Measurements from ENCODE around the gene TRIM42.

TRIM42 gene

DNA sequence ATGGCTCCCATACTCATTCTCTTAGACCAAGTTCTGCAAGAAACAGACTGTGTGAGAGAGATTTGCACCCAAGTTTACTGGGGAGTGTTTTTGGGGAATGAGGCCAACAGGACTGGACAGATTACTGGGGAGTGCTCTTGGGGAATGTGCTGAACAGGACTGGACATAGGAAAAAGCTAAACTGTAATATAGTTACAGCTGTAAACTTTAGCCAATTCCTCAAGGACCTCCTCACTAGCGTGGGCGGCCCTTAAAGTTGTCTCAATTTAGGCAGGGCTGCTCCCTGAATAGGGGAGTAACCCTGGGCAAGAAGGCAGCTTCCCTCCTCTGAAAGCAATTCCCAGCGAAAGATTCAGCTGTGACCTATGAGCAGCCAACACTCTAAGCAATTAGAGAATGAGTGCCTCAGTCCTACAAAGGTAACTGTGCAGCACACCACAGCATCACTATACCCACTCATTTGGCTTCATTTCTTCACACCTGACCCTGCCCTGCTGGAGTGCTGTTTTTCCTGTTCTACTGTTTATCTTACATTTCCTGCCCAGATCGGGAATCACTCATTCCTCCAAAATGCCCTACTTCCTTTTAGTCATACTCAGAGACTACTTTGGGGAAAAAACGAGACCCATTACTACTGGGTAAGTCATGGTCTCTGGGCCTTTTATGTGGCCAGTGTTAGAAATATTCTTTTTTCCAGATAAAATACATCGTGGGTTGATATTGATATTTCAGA, 41.3 kb upstream of the TRIM42 start:
- Mint-ChIP-seq H3K4me3 (no peak overlapping the region), H3K27me3 (ENCODE audit: low read depth, poor library complexity) (no peaks in the 10 kb centered on the region), H3K4me1 (no peaks in the 10 kb centered on the region), H3K36me3 (ENCODE audit: low read depth) (no peaks in the 10 kb centered on the region), H3K9me3 (no peaks in the 10 kb centered on the region), H3K27ac (no peak overlapping the region)
- TF ChIP-seq, protein P1, sequence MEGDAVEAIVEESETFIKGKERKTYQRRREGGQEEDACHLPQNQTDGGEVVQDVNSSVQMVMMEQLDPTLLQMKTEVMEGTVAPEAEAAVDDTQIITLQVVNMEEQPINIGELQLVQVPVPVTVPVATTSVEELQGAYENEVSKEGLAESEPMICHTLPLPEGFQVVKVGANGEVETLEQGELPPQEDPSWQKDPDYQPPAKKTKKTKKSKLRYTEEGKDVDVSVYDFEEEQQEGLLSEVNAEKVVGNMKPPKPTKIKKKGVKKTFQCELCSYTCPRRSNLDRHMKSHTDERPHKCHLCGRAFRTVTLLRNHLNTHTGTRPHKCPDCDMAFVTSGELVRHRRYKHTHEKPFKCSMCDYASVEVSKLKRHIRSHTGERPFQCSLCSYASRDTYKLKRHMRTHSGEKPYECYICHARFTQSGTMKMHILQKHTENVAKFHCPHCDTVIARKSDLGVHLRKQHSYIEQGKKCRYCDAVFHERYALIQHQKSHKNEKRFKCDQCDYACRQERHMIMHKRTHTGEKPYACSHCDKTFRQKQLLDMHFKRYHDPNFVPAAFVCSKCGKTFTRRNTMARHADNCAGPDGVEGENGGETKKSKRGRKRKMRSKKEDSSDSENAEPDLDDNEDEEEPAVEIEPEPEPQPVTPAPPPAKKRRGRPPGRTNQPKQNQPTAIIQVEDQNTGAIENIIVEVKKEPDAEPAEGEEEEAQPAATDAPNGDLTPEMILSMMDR (IDR thresholded peaks at IDR 0.05), result no peak
- DNase-seq, result no peak

DNA sequence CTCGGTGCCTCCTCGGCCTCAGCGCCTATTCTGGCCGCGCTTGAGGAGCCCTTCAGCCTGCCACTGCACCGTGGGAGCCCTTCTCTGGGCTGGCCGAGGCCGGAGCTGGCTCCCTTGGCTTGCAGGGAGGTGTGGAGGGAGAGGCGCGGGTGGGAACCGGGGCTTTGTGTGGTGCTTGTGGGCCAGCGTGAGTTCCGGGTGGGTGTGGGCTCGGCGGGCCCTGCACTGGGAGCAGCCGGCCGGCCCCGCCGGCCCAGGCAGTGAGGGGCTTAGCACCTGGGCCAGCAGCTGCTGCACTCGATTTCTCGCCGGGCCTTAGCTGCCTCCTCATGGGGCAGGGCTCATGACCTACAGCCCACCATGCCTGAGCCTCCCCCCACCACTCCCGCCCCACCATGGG, 26.6 kb upstream of the TRIM42 start:
- H3K4me1 Mint-ChIP-seq, result no peaks in the 10 kb centered on the region
- H3K9me3 Mint-ChIP-seq, result peaks cover 14% of the 10 kb centered on the region
- no peak for DNase-seq

DNA sequence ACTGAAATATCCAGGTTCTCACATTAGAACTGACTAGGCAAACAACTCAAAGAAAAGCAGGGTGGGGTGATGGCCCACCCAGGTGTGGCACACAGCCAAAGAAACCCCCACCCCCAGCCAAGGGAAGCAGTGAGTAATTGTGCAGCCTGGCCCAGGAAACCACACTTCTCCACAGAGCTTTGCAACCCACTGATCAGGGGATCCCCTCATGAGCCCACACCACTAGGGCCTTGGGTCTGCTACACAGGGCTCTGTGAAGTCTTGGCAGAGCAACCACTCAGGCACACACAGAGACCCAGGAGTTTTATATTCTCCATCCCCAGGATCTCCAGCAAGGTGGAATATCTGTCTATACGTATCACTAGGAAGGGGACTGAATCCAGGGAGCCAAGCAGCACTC, 22.2 kb upstream of the TRIM42 start:
- Mint-ChIP-seq H3K9me3 (peaks cover 26% of the 10 kb centered on the region), H3K27ac (no peak overlapping the region), H3K36me3 (ENCODE audit: low read depth) (no peaks in the 10 kb centered on the region), H3K4me3 (no peak overlapping the region), H3K27me3 (ENCODE audit: low read depth, poor library complexity) (peaks cover 10% of the 10 kb centered on the region), H3K4me1 (no peaks in the 10 kb centered on the region)
- TF ChIP-seq, protein P1 (IDR thresholded peaks at IDR 0.05), result no peak
- DNase-seq, result no peak

More for the DNA sequence above, 26.6 kb upstream of the TRIM42 start:
- Mint-ChIP-seq H3K4me3 (no peak overlapping the region), H3K36me3 (ENCODE audit: low read depth) (no peaks in the 10 kb centered on the region), H3K27ac (no peak overlapping the region), H3K27me3 (ENCODE audit: low read depth, poor library complexity) (peaks cover 8% of the 10 kb centered on the region)
- TF ChIP-seq, protein P1 (IDR thresholded peaks at IDR 0.05), result no peak

DNA sequence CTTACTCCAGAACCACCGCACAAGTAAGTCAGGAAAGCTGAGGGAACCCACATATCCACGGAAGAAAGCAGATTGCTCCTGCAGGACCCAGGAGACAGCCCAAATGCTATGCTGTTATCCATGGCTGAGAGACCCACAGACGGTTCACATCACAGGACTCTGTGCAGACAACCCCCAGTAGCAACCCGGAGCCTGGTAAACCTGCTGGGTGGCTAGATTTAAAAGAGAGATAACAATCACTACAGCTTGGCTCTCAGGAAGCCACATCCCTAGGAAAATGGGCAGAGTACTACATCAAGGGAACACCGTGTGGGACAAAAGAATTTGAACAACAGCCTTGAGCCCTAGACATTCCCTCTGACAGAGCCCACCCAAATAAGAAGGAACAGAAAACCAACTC, 13.8 kb upstream of the TRIM42 start:
- no peaks in the 10 kb centered on the region for H3K36me3 Mint-ChIP-seq (ENCODE audit: low read depth)
- H3K4me1 Mint-ChIP-seq, result no peaks in the 10 kb centered on the region
- TF ChIP-seq, protein P1 (IDR thresholded peaks at IDR 0.05), result no peak
- no peak overlapping the region for H3K27ac Mint-ChIP-seq
- H3K4me3 Mint-ChIP-seq, result no peak overlapping the region
- DNase-seq, result no peak
- peaks cover 53% of the 10 kb centered on the region for H3K9me3 Mint-ChIP-seq
- peaks cover 11% of the 10 kb centered on the region for H3K27me3 Mint-ChIP-seq (ENCODE audit: low read depth, poor library complexity)

- Mint-ChIP-seq H3K36me3 (ENCODE audit: low read depth) (no peaks in the 10 kb centered on the region), H3K4me3 (no peak overlapping the region), H3K27me3 (ENCODE audit: low read depth, poor library complexity) (peaks cover 19% of the 10 kb centered on the region), H3K4me1 (no peaks in the 10 kb centered on the region), H3K27ac (no peak overlapping the region), H3K9me3 (no peaks in the 10 kb centered on the region)
- TF ChIP-seq, protein P1 (IDR thresholded peaks at IDR 0.05), result no peak
- DNase-seq, result no peak
Measured at GRCh38 chr3:140682586-140682985, 4.7 kb downstream of the TRIM42 start.

- H3K9me3 Mint-ChIP-seq, result no peaks in the 10 kb centered on the region
- TF ChIP-seq, protein P1 (IDR thresholded peaks at IDR 0.05), result no peak
- H3K27ac Mint-ChIP-seq, result no peak overlapping the region
- no peaks in the 10 kb centered on the region for H3K4me1 Mint-ChIP-seq
- H3K4me3 Mint-ChIP-seq, result no peak overlapping the region
- DNase-seq, result no peak
- peaks cover 11% of the 10 kb centered on the region for H3K27me3 Mint-ChIP-seq (ENCODE audit: low read depth, poor library complexity)
- H3K36me3 Mint-ChIP-seq (ENCODE audit: low read depth), result no peaks in the 10 kb centered on the region
Measured at GRCh38 chr3:140686128-140686527, 8.3 kb downstream of the TRIM42 start.
